SU-DHL-6 (cell line): ENCODE results near the gene RGS3.

ENCODE experiments used
- H2AFZ ChIP-seq: fragments of 200-600 bp; sonication (generic); 2 replicates; pipeline ENCODE4 v1.6.1; 2014; ENCODE audit warnings: low read depth, mild to moderate bottlenecking, moderate library complexity, mixed read lengths, antibody characterized with exemption, low read length; ENCODE audit not compliant: severe bottlenecking
- H3F3A ChIP-seq: fragments of 200-600 bp; shearing (Covaris generic); 2 replicates; pipeline ENCODE4 v1.6.0; 2016; ENCODE audit warnings: antibody characterized with exemption, mild to moderate bottlenecking; ENCODE audit not compliant: insufficient read depth
- H3K27ac ChIP-seq: fragments of 200-600 bp; sonication (generic); 2 replicates; pipeline ENCODE4 v1.5.1; 2016; ENCODE audit warnings: low read depth, mild to moderate bottlenecking, low read length, moderate library complexity, mixed read lengths
- H3K27me3 ChIP-seq: fragments of 200-600 bp; sonication (generic), shearing (Covaris generic); 2 replicates; pipeline ENCODE4 v1.6.0; 2014; ENCODE audit warnings: mild to moderate bottlenecking, low read length
- H3K36me3 ChIP-seq: fragments of 200-600 bp; sonication (generic); 2 replicates; pipeline ENCODE4 v1.6.1; 2014; ENCODE audit warnings: mild to moderate bottlenecking, low read length, mixed read lengths
- H3K4me2 ChIP-seq: fragments of 300-600, 200-600 bp; shearing (Covaris generic), sonication (generic); 2 replicates; pipeline ENCODE4 v1.6.0; 2014; ENCODE audit warnings: low read length, low read depth, mild to moderate bottlenecking; ENCODE audit not compliant: poor library complexity, severe bottlenecking
- H3K4me3 ChIP-seq: fragments of 200-600 bp; sonication (generic); 2 replicates; pipeline ENCODE4 v1.5.1; 2014; ENCODE audit warnings: antibody characterized with exemption, low read length, mild to moderate bottlenecking, mixed read lengths; ENCODE audit not compliant: insufficient read depth, poor library complexity, severe bottlenecking
- H3K79me2 ChIP-seq: fragments of 200-600 bp; sonication (generic); 2 replicates; pipeline ENCODE4 v1.6.1; 2014; ENCODE audit warnings: mild to moderate bottlenecking, low read length, moderate library complexity; ENCODE audit not compliant: insufficient read depth
- H3K9ac ChIP-seq: fragments of 200-600 bp; sonication (generic); 2 replicates; pipeline ENCODE4 v1.7.0; 2014; ENCODE audit warnings: mild to moderate bottlenecking, low read length
- H3K9me2 ChIP-seq: fragments of 200-600 bp; sonication (generic); replicated peaks from 2 replicates; pipeline ENCODE4 v1.6.1; 2014; ENCODE audit warnings: low read length; ENCODE audit not compliant: insufficient read depth
- H3K9me3 ChIP-seq: fragments of 200-600 bp; sonication (generic); 2 replicates; pipeline ENCODE4 v1.6.1; 2014; ENCODE audit warnings: low read length, mixed read lengths; ENCODE audit not compliant: insufficient read depth
- H4K20me1 ChIP-seq: fragments of 200-600 bp; sonication (generic); 2 replicates; pipeline ENCODE4 v1.6.1; 2014; ENCODE audit warnings: low read depth, mild to moderate bottlenecking, antibody characterized with exemption, low read length, moderate library complexity, mixed read lengths
- EZH2phosphoT487 ChIP-seq: fragments of 200-600 bp; sonication (generic), shearing (Covaris generic); conservative IDR thresholded peaks from 2 replicates; pipeline ENCODE4 v1.6.1; 2018; ENCODE audit warnings: mild to moderate bottlenecking, antibody characterized with exemption, low read length, moderate library complexity, mixed read lengths
- TF ChIP-seq, protein P1 (sequence below): fragments of 200-600 bp; sonication (generic); IDR thresholded peaks from one replicate; pipeline ENCODE4 v1.5.1; 2017; ENCODE audit warnings: antibody characterized with exemption, mild to moderate bottlenecking, low read length, moderate library complexity; ENCODE audit not compliant: insufficient read depth, poor library complexity, severe bottlenecking

RGS3 gene

DNA sequence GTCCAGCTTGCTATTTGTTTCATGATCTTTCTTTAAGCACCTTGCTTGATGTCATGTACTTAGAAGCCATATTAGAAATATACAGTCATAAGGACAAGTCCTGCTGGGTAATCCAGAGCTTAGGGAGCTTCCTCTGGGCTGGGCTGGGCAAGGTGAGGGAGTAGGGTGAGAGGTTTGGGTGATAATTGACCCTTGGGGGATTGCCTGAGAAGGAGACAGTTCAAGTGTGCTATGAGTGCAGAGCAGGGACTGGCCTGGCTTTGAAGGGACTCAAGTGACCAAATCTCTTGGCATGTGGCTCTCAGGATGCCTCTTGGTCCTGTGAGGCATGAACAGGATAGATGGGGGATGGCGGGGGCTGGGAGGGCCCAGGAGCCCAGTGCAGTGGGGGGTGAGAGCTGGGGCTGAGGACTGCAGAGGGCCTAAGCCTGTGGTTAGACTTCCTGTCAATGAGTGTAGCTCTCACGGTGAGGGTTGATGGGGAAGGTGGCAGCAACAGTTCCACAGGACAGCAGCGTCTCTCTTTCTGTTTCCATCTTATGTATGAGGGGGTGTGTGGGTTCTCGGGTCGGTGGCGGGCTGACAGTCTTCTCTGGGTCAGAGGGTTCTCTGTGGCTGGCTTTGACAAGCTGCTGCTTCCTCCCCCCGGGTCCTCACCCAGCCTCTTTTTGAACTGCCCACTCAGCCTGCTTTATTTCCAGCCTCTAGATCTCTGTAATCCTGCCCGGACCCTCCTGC, 53.5 kb downstream of the RGS3 start:
- Histone ChIP-seq H3K9me3 (no peaks in the 10 kb centered on the region), H3K4me3 (no peak overlapping the region), H3K79me2 (no peaks in the 10 kb centered on the region), H3K27me3 (no peaks in the 10 kb centered on the region), H4K20me1 (no peaks in the 10 kb centered on the region), H3F3A (no peaks in the 10 kb centered on the region), H3K36me3 (no peaks in the 10 kb centered on the region), H3K9me2 (no peaks in the 10 kb centered on the region), H3K9ac (peak overlapping the region; percentile 15; the same call in 1 of the 2 replicates), H2AFZ (peak overlapping the region; percentile 21), H3K4me2 (peak overlapping the region; percentile 23), H3K27ac (no peak overlapping the region)
- TF ChIP-seq, protein P1, sequence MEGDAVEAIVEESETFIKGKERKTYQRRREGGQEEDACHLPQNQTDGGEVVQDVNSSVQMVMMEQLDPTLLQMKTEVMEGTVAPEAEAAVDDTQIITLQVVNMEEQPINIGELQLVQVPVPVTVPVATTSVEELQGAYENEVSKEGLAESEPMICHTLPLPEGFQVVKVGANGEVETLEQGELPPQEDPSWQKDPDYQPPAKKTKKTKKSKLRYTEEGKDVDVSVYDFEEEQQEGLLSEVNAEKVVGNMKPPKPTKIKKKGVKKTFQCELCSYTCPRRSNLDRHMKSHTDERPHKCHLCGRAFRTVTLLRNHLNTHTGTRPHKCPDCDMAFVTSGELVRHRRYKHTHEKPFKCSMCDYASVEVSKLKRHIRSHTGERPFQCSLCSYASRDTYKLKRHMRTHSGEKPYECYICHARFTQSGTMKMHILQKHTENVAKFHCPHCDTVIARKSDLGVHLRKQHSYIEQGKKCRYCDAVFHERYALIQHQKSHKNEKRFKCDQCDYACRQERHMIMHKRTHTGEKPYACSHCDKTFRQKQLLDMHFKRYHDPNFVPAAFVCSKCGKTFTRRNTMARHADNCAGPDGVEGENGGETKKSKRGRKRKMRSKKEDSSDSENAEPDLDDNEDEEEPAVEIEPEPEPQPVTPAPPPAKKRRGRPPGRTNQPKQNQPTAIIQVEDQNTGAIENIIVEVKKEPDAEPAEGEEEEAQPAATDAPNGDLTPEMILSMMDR, result no peak
- no peak for TF ChIP-seq EZH2phosphoT487

DNA sequence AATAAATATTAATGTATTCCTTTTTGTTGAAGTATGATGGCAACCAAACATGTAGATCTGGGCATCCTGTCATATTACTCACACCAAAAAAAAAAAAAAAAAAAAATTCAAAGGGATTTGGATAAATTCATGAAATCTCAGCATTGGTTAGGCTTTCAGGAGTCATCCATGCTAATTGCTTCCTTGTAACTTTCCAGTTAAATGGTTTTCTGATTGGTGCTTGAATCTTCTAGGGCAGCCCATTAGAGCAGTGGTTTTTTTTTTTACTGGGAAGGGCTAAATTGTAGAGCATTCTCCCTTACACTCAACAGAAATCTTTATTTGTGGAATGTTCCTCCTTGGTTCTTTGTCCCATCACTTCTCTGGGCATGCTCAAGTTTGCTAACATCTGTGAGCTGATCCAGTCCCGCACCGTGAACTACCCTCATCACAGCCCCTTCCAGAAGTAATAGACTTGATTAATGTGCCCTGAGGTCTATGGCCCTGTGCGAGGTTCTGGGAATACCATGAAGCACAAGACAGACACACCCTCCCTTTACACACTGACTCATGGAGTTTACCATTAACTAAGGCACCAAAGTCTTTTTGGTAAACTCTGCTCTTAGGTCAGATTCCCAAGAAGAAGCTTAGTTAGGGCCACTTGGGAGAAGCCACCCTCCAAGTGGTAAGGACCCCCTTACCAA, 56.0 kb downstream of the RGS3 start:
- no peaks in the 10 kb centered on the region for H4K20me1 ChIP-seq
- H3K79me2 ChIP-seq, result no peaks in the 10 kb centered on the region
- TF ChIP-seq, protein P1, result no peak
- TF ChIP-seq EZH2phosphoT487, result no peak
- H3F3A ChIP-seq, result no peaks in the 10 kb centered on the region
- H3K27ac ChIP-seq, result no peak overlapping the region
- H3K36me3 ChIP-seq, result no peaks in the 10 kb centered on the region
- no peaks in the 10 kb centered on the region for H3K27me3 ChIP-seq
- no peaks in the 10 kb centered on the region for H3K9me3 ChIP-seq
- H2AFZ ChIP-seq, result no peak overlapping the region
- H3K4me3 ChIP-seq, result no peak overlapping the region
- H3K9ac ChIP-seq, result no peak overlapping the region
- no peak overlapping the region for H3K4me2 ChIP-seq
- no peaks in the 10 kb centered on the region for H3K9me2 ChIP-seq

DNA sequence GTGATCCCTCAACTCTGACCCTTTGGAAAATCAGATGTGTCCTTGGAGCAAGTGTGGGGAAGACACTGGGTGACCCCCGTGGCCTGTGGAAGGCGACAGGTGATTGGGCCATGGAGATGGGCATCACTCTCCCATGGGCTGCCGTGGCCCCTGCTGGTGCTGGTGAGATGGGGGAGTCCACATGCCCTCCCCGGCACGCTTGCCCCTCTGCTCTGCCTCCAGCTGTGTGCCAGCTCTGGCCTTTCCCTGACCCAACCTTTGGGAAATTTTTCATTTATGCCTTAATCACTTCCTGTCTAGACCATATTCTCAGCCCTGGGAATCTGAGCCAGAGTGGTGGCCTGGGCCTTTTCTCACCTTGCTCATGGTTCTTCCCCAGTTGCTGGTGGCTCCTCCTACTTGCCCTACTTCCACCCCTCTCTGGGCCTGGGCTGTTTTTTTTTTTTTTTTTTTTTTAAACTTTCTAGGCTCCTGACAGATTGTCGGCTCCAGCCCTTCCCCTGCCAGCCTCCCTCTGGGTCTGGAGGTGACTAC, 56.6 kb downstream of the RGS3 start:
- H3F3A ChIP-seq, result no peaks in the 10 kb centered on the region
- H3K4me3 ChIP-seq, result no peak overlapping the region
- H2AFZ ChIP-seq, result no peak overlapping the region
- H3K27ac ChIP-seq, result no peak overlapping the region
- H3K9me3 ChIP-seq, result no peaks in the 10 kb centered on the region
- H4K20me1 ChIP-seq, result no peaks in the 10 kb centered on the region
- H3K9me2 ChIP-seq, result no peaks in the 10 kb centered on the region
- no peak overlapping the region for H3K4me2 ChIP-seq
- no peaks in the 10 kb centered on the region for H3K79me2 ChIP-seq
- TF ChIP-seq, protein P1, result no peak
- TF ChIP-seq EZH2phosphoT487, result no peak
- H3K27me3 ChIP-seq, result no peaks in the 10 kb centered on the region
- no peak overlapping the region for H3K9ac ChIP-seq
- no peaks in the 10 kb centered on the region for H3K36me3 ChIP-seq
